Coronary artery (tissue), 2 donors: ENCODE results near the gene PREX1.
"Not testable (repeated sequence)": the region's sequence is repeated elsewhere in the genome, so short reads cannot be mapped to it uniquely, and the experiment has no call there.

Source experiments
- DNase-seq: peaks from one replicate; pipeline ENCODE4 v3.0.0-alpha.2; 2017; ENCODE audit warnings: low spot score
- H3K27ac ChIP-seq, 2 donors: fragments of 200-600 bp; sonication (generic); one replicate each; pipeline ENCODE4 v1.5.1; 2016 to 2019
- H3K4me3 ChIP-seq: fragments of 200-600 bp; sonication (generic); 2 replicates; pipeline ENCODE4 v1.5.1; 2016; ENCODE audit warnings: mild to moderate bottlenecking, moderate library complexity
- TF ChIP-seq, protein P1 (sequence below): fragments of 200-600 bp; sonication (generic); IDR thresholded peaks from one replicate; pipeline ENCODE4 v1.5.1; 2019; ENCODE audit warnings: antibody characterized with exemption

The PREX1 gene

DNA sequence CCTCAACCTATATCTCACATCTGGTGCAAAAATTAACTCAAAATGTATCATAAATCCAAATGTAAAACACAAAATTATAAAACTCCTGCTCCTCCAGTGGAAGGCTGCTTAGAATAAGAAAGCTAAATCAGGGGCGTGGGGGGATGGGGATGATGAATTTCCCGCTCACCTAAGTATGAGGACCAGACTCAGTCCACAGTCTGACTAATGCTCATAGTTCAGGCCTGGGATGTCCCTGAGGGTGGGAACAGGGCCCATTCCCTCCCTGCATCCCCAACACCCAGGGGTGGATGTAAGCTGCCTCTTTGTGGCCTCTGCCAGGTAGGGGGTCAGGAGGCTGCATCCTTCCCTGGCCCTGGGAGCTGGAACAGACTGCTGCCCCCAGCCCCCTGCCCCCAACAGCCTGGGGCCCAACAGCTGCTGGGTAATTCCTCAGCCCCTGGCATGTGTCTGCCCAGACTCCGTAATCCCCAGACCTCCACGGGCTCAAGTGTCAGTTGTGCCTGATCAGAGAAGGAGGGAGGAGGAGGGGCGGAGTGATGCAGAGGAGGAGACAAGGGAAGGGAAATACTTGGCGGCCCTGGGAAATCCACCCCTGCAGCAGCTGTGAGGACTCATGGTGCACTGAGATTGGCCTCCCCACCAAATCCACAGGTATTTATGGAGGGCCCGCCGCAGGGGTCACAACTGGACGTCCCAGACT, 224.5 kb downstream of the PREX1 start:
- TF ChIP-seq, protein P1, sequence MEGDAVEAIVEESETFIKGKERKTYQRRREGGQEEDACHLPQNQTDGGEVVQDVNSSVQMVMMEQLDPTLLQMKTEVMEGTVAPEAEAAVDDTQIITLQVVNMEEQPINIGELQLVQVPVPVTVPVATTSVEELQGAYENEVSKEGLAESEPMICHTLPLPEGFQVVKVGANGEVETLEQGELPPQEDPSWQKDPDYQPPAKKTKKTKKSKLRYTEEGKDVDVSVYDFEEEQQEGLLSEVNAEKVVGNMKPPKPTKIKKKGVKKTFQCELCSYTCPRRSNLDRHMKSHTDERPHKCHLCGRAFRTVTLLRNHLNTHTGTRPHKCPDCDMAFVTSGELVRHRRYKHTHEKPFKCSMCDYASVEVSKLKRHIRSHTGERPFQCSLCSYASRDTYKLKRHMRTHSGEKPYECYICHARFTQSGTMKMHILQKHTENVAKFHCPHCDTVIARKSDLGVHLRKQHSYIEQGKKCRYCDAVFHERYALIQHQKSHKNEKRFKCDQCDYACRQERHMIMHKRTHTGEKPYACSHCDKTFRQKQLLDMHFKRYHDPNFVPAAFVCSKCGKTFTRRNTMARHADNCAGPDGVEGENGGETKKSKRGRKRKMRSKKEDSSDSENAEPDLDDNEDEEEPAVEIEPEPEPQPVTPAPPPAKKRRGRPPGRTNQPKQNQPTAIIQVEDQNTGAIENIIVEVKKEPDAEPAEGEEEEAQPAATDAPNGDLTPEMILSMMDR: no peak
- Histone ChIP-seq H3K27ac (no peak overlapping the region), H3K4me3 (no peak overlapping the region)
- DNase-seq: no peak

DNA sequence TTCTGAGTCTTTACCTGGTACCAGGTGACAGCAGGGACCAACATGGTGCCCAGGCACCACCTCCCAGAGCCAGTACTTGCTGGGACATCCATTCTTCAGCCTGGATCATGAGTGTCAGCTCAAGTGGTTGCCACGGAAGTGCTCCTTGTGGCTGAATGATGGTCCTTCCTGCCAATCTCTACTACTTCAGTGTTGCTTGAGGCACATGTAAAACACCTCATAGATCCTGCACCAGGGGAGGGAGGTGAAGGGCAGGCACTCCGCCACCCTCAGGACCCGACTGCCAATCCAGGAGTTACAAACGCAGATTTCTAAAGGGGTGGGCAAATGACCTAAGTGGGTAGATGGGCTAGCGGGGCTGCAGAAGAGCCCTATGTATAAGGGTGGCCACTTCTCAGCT, 226.0 kb downstream of the PREX1 start:
- TF ChIP-seq, protein P1: no peak
- no peak for DNase-seq
- no peak overlapping the region for H3K4me3 ChIP-seq
- H3K27ac ChIP-seq: no peak overlapping the region

DNA sequence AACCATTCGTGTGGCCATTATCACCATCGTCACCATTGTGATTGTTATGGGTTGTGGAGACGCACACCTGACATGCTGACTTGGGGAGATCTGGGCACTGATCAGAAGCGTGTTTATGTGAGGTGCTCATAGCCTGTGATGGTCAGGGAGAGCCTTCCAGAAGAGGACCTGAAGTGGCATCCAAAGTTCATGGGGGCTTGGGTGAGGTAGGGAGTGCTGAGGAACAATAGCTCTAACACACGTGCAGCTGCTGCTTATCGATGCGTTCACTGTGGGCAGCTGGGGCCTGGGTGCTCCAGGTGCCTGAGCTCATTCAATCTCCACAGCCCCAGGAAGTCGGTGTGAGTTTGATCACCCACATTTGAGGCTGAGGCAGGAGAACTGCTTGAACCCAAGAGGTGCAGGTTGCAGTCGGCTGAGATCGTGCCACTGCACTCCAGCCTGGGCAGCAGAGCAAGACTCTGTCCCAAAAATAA, 227.3 kb downstream of the PREX1 start:
- H3K4me3 ChIP-seq: no peak overlapping the region
- TF ChIP-seq, protein P1: no peak
- no peak overlapping the region for H3K27ac ChIP-seq
- no peak for DNase-seq

DNA sequence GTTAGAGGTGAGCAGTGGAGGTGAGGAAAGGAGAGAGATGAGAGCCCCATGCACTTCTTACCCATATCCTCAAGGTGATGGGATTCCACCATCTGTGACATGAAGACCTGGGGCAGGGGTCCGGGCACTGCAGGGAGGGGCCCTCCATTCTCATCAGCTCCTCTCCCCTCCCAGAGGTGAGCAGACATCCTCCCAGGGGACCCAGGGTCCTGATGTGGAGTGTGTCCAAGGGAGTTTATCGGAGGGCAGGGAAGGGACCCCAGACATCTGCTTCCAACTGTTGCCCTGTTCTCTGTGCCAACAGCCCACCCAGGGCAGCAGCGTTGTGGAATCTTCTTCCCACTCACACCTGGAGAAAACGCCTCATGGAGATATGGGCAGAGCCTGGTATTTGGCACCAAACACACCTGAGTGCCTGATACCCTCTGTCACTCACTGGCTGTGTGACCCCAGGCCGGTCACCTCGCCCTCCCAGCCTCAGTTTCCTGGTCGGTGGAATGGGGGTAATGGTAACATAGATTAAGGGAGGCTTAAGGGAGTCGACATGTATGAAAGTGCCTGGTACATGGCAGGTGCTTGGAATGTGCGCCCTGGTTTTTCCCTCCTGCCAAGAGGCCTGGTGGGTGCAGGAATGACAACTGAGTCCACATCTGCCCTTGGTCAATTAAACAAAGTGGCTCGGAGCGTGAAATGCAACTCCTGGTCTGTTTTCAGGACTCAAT, 227.9 kb downstream of the PREX1 start:
- DNase-seq: no peak
- H3K27ac ChIP-seq: no peak overlapping the region
- H3K4me3 ChIP-seq: no peak overlapping the region
- TF ChIP-seq, protein P1: no peak

DNA sequence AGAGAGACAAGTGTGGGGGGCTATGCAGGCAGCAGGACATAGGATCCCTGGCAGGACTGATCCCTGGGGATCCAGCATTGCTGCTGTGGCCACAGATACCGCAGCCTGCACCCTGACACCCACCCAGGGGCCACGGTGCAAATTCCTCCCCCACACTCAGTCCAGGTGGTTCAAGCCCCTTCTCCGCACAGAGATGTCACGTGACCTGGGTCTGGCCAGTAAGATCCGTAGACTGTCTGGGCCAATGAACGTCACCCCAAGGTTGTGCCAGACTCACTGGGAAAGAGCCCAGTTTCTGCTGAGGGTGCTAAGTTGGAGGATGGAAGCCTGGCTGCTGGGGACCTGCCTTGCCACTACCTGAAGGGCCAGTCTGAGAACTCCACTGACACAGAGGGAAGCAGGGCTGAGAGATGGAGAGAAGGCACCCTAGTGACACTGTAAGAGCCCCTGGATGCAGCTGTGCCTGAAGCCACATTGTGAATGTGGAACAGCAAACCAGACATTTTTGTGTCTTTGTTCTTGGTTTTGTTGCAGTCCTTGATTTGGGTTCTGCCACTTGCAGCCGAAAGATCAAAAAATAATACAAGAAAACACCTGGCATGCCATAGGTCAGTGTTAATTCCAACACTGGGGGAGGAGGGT, 228.6 kb downstream of the PREX1 start:
- no peak for DNase-seq
- Histone ChIP-seq H3K4me3 (no peak overlapping the region), H3K27ac (no peak overlapping the region)
- TF ChIP-seq, protein P1: no peak

DNA sequence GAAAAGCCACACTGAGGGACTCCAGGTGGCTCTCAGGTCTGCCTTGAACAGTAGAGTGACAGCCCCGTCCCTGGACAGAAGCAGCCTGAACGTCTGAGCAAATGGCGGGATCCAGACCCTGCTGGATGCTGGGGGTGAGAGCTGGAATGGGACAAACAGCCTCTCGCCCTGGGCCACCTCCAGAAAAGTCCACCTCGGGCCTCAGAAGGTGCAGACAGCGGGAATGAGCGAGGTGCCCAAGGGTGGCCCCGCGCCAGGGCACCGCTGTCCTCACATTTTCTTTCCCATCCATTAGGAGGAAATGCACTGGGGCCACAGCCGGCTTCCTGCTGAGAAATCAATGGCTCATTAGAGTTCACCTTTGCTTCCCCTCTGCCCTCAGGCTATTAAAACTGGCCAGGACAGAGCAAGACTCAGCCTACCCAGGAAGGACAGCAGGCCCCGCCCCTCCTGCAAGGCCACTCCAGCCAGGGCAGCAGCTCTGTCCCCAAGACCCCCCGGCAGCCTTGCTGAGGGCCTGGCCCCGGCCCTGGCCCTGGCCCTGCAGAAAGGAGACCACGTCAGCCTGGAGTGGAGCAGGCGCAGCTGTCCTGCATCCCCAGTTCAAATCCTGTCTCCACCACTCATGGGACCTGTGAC, 229.4 kb downstream of the PREX1 start:
- not testable (repeated sequence) for H3K4me3 ChIP-seq, DNase-seq

More for the DNA sequence above, 229.4 kb downstream of the PREX1 start:
- not testable (repeated sequence) for H3K27ac ChIP-seq
